Stimulated activated CD4-positive, alpha-beta T cell treated with anti-CD3 and anti-CD28 coated beads, Interleukin-1b, Interleukin-23, amount 100 ng/mL, for 24 hours (primary cell): Measurements from ENCODE around the gene PCDH12.

Source experiments
- DNase-seq, 4 experiments: peaks; one replicate each; pipeline ENCODE4 v3.0.0-alpha.2; 2020; ENCODE audit warnings: low read depth in 4 of 4, low spot score in 1 of 4

Gene PCDH12

GRCh38 chr5:141910271-141910673, 47.7 kb downstream of the PCDH12 start:
- DNase-seq = no peak

DNA sequence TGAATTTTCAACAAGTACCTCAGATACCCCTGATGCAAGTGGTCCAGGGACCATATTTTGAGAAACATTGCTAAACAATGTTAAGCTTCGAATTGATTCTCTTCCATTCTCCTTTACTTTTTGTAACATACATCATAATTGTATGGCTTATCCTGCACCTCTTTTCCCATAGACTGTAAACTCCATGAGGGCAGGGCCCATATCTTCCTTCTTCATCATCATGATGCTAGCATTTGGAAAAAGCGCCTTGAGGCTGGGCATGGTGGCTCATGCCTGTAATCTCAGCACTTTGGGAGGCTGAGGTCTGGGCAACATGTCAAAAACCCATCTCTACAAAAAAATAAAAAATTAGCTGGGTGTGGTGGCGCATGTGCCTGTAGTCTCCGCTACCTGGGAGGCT, 48.8 kb downstream of the PCDH12 start:
- no peak for DNase-seq

DNA sequence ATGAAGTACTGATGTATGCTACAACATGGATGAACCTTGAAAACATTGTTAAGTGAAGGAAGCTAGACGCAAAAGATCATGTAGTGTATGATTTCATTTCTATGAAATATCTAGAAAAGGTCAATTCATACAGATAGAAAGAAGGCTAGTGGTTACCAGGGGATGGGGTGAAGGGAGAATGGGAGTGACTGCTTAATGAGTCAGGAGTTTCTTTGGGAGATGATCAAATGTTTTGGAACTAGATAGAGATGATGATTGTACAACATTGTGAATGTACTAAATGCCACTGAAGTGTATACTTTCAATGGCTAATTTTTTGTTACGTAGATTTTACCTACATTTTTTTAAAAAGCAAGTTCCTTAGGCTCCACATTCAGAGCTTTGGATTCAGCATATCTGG, 49.2 kb downstream of the PCDH12 start:
- DNase-seq = no peak

GRCh38 chr5:141906972-141907371, 51.0 kb downstream of the PCDH12 start:
- no peak for DNase-seq

DNA sequence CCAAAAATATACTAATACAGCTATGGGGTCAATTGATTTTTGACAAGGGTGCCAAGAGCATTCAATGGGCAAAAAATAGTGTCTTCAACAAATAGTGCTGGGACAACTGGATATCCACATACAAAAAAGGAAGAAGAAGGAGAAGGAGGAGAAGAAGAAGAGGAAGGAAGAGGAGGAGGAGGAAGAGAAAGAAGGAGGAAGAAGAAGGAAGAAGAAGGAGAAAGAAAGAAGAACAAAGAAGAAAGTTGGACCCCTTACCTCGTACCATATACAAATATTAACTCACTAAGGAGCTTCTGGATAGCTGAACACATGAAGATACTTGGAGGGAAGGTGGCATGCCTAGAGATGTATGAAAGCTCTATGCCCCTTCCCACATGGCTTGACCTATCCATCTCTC, 51.5 kb downstream of the PCDH12 start:
- DNase-seq = no peak

DNA sequence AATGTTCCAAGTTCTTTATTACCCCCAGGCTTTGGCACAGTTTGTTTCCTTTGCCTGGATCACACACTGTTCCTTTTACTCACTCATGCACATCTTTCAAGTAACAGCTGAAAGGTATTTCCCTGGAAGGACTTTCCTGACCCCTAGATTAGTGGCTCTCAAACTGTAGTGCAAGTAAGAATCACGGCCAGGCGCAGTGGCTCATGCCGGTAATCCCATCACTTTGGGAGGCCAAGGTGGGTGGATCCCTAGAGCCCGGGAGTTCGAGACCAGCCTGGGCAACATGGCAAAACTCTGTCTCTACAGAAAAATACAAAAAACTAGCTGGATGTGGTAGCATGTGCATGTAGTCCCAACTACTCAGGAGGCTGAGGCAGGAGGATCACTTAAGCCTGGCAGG, 53.5 kb downstream of the PCDH12 start:
- DNase-seq = no peak

DNA sequence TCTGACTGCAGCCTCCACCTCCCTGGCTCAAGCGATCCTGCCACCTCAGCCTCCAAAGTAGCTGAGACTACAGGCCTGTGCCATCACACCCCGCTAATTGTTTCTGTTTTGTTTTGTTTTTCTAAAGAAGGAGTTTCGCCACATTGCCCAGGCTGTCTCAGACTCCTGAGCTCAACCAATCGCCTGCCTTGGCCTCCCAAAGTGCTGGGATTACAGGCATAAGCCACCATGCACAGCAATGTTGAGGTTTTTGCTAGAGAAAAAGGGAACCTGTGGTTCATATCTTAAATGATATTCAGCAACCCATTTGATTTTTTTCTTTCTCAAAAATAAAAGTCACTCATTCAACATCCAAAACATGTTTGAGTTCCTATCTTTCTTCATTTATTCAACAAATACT, 54.7 kb downstream of the PCDH12 start:
- no peak for DNase-seq

DNA sequence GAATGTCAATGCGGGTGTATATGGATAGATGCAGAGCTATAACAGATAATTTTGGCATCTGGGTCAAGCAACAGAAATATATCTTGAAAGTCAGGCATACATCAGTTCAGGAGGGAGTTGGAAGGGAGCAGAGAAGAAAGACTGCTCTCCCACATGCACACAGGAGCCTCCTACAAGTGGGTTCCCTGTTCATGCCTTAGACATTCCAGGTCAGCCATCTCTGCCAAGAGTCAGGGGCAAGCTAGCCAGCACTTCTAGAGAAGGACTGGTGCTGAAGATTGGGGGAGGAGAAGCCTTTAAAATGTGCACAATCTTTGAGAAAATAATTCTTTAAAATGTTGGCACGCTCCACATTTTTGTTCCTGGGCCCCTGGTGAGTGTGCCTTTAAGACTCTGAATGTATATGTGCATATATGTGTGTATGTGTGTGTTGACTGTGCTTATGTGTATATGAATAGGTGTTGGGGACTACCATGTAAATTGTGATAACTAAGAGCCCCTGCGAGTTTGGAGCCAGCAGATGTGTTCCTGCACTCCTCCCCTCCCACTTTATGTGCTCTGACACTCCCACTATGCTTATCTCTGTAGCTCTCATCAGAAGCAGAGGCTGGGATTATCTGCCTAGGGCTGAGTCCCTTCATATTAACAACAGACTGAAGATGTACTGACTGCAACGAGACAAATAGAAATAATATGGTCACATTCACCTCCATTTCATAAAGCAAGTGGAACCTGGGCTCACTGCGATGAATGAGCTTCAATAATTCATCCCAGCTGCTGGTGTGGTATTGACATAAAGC, 55.8 kb downstream of the PCDH12 start:
- DNase-seq = no peak

- DNase-seq = no peak
Measured at GRCh38 chr5:141898448-141899049, 59.5 kb downstream of the PCDH12 start.

- DNase-seq = no peak
Measured at GRCh38 chr5:141897425-141897824, 60.6 kb downstream of the PCDH12 start.
